PC-9 (cell line): Measurements from ENCODE around the gene GZF1. TPM values are rescaled to one million over a fixed set of nuclear protein-coding genes. Genes with fewer than 3 reads are reported as not detected.

Experiments
- BruUV-seq: library from RNA; stranded (reverse); fragments of 400-500 nt; replicated peaks from 2 replicates; lab custom pipeline; 2021; lab: Mats Ljungman, UMichigan
- CTCF ChIA-PET: fragments of 300-600 bp; sonication (Branson Sonifier 250); formaldehyde crosslinking; loops from one replicate; lab custom pipeline; 2022; ENCODE audit warnings: antibody characterized with exemption; lab: Charles Lee
- POLR2A ChIA-PET: fragments of 300-600 bp; sonication (Branson Sonifier 250); formaldehyde crosslinking; loops from one replicate; lab custom pipeline; 2022; ENCODE audit warnings: antibody characterized with exemption; ENCODE audit not compliant: unreplicated experiment; lab: Charles Lee
- DNase-seq, 2 experiments: peaks; one replicate each; pipeline versions ENCODE4 v3.0.0 to v3.0.0-alpha.2; 2015 to 2022; ENCODE audit warnings: mixed read lengths in 1 of 2
- H2AFZ ChIP-seq: fragments of 200-600 bp; sonication (generic); 2 replicates; pipeline ENCODE4 v1.8.1; 2017; ENCODE audit warnings: antibody characterized with exemption
- H3F3A ChIP-seq: fragments of 200-600 bp; sonication (generic); 2 replicates; pipeline ENCODE4 v1.8.1; 2017; ENCODE audit warnings: antibody characterized with exemption, mild to moderate bottlenecking, low read depth; ENCODE audit not compliant: insufficient read depth
- H3K27ac ChIP-seq: fragments of 200-600 bp; sonication (generic); 2 replicates; pipeline ENCODE4 v1.6.1; 2016; ENCODE audit warnings: mixed run types
- H3K27me3 ChIP-seq: fragments of 200-600 bp; sonication (generic); 2 replicates; pipeline ENCODE4 v1.6.1; 2016; ENCODE audit warnings: low read depth, mixed run types; ENCODE audit not compliant: insufficient read depth
- H3K36me3 ChIP-seq: fragments of 200-600 bp; sonication (generic); 2 replicates; pipeline ENCODE4 v1.6.1; 2016; ENCODE audit warnings: low read depth, mixed run types
- H3K4me1 ChIP-seq: fragments of 200-600 bp; sonication (generic); replicated peaks from 2 replicates; pipeline ENCODE4 v1.6.1; 2016; ENCODE audit warnings: mixed run types; ENCODE audit not compliant: insufficient read depth
- H3K4me2 ChIP-seq: fragments of 200-600 bp; sonication (generic); 2 replicates; pipeline ENCODE4 v1.6.1; 2017; ENCODE audit warnings: mixed run types
- H3K4me3 ChIP-seq: fragments of 200-600 bp; sonication (generic); 2 replicates; pipeline ENCODE4 v1.6.1; 2016; ENCODE audit warnings: mixed run types
- H3K79me2 ChIP-seq: fragments of 200-600 bp; sonication (generic); 2 replicates; pipeline ENCODE4 v1.6.1; 2017; ENCODE audit warnings: low read depth, mixed run types
- H3K9me2 ChIP-seq: fragments of 200-600 bp; sonication (generic); 2 replicates; pipeline ENCODE4 v1.8.1; 2017; ENCODE audit warnings: mild to moderate bottlenecking; ENCODE audit not compliant: insufficient read depth
- H3K9me3 ChIP-seq: fragments of 200-600 bp; sonication (generic); 2 replicates; pipeline ENCODE4 v1.8.1; 2016; ENCODE audit warnings: low read depth; ENCODE audit not compliant: insufficient read depth
- H4K20me1 ChIP-seq: fragments of 200-600 bp; sonication (generic); 2 replicates; pipeline ENCODE4 v1.8.1; 2017; ENCODE audit not compliant: insufficient read depth
- EZH2 ChIP-seq: fragments of 200-600 bp; sonication (generic); IDR thresholded peaks from 2 replicates; pipeline ENCODE4 v1.8.0; 2017; ENCODE audit warnings: antibody characterized with exemption, low read depth
- intact Hi-C: fragments of 100-400 bp; cut with micrococcal nuclease; formaldehyde crosslinking; loops from one replicate; pipeline ENCODE4 v1.10.0; 2022; ENCODE audit not compliant: unreplicated experiment
- total RNA-seq: library from RNA; stranded (reverse); gene quantifications from 2 replicates; pipeline ENCODE4 v1.2.3, GENCODE V29; 2021
- TF ChIP-seq, protein P1 (sequence below): fragments of 200-600 bp; sonication (generic); conservative IDR thresholded peaks from 2 replicates; pipeline ENCODE4 v1.6.1; 2017; ENCODE audit warnings: mixed run types, antibody characterized with exemption, mild to moderate bottlenecking, moderate library complexity

Gene GZF1
- total RNA-seq, 1 experiment from 2014 or later, result 8.1 TPM

- ChIA-PET POLR2A (no interaction called here), CTCF (no interaction called here)
- Histone ChIP-seq H3K4me3 (no peak overlapping the region), H3K27me3 (no peaks in the 10 kb centered on the region), H3F3A (peaks cover 10% of the 10 kb centered on the region; the same call in 1 of the 2 replicates), H4K20me1 (0 out of 2 replicates have a peak, but pooled peaks cover 7% of the 10 kb centered on the region), H3K36me3 (peaks cover 24% of the 10 kb centered on the region), H3K4me1 (peaks cover 16% of the 10 kb centered on the region), H3K9me2 (no peaks in the 10 kb centered on the region), H2AFZ (no peak overlapping the region), H3K79me2 (peaks cover 32% of the 10 kb centered on the region; the same call in 1 of the 2 replicates), H3K27ac (no peak overlapping the region), H3K9me3 (no peaks in the 10 kb centered on the region), H3K4me2 (no peak overlapping the region)
- intact Hi-C loops, result no loop called here
- BruUV-seq, result no TSS peak
- TF ChIP-seq EZH2, result no peak
- TF ChIP-seq, protein P1, sequence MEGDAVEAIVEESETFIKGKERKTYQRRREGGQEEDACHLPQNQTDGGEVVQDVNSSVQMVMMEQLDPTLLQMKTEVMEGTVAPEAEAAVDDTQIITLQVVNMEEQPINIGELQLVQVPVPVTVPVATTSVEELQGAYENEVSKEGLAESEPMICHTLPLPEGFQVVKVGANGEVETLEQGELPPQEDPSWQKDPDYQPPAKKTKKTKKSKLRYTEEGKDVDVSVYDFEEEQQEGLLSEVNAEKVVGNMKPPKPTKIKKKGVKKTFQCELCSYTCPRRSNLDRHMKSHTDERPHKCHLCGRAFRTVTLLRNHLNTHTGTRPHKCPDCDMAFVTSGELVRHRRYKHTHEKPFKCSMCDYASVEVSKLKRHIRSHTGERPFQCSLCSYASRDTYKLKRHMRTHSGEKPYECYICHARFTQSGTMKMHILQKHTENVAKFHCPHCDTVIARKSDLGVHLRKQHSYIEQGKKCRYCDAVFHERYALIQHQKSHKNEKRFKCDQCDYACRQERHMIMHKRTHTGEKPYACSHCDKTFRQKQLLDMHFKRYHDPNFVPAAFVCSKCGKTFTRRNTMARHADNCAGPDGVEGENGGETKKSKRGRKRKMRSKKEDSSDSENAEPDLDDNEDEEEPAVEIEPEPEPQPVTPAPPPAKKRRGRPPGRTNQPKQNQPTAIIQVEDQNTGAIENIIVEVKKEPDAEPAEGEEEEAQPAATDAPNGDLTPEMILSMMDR, result no peak
- DNase-seq, result no peak
Observed at GRCh38 chr20:23370274-23370673, 8.3 kb downstream of the GZF1 start.

GRCh38 chr20:23370873-23371272 is 8.9 kb downstream of the GZF1 start:
- Histone ChIP-seq H3K79me2 (peaks cover 26% of the 10 kb centered on the region; the same call in 1 of the 2 replicates), H2AFZ (no peak overlapping the region), H3K4me2 (no peak overlapping the region), H3F3A (peaks cover 10% of the 10 kb centered on the region; the same call in 1 of the 2 replicates), H3K4me1 (peaks cover 16% of the 10 kb centered on the region), H3K9me2 (no peaks in the 10 kb centered on the region), H3K36me3 (peaks cover 24% of the 10 kb centered on the region), H4K20me1 (0 out of 2 replicates have a peak, but pooled peaks cover 7% of the 10 kb centered on the region), H3K27me3 (no peaks in the 10 kb centered on the region), H3K4me3 (no peak overlapping the region), H3K27ac (no peak overlapping the region), H3K9me3 (peaks cover 5% of the 10 kb centered on the region; the same call in 1 of the 2 replicates)
- DNase-seq, result no peak
- BruUV-seq, result no TSS peak
- CTCF ChIA-PET, result no interaction called here
- intact Hi-C loops, result no loop called here
- TF ChIP-seq EZH2, result no peak
- TF ChIP-seq, protein P1, result no peak
- POLR2A ChIA-PET, result no interaction called here

- Histone ChIP-seq H2AFZ (no peak overlapping the region), H3K36me3 (peaks cover 28% of the 10 kb centered on the region), H3K9me2 (no peaks in the 10 kb centered on the region), H3K4me2 (no peak overlapping the region), H3K4me1 (peaks cover 10% of the 10 kb centered on the region), H4K20me1 (0 out of 2 replicates have a peak, but pooled peaks cover 7% of the 10 kb centered on the region), H3K27ac (no peak overlapping the region), H3K79me2 (peaks cover 20% of the 10 kb centered on the region; the same call in 1 of the 2 replicates), H3F3A (peaks cover 10% of the 10 kb centered on the region; the same call in 1 of the 2 replicates), H3K9me3 (peaks cover 6% of the 10 kb centered on the region; the same call in 1 of the 2 replicates), H3K4me3 (no peak overlapping the region), H3K27me3 (no peaks in the 10 kb centered on the region)
- DNase-seq, result no peak
- ChIA-PET CTCF (no interaction called here), POLR2A (no interaction called here)
- TF ChIP-seq, protein P1, result no peak
- TF ChIP-seq EZH2, result no peak
- intact Hi-C loops, result no loop called here
- BruUV-seq, result no TSS peak
Observed at GRCh38 chr20:23371496-23371895, 9.5 kb downstream of the GZF1 start.
